A549 (cell line): ENCODE results near the gene SMAD6. TPM values are rescaled to one million over a fixed set of nuclear protein-coding genes. Genes with fewer than 3 reads are reported as not detected.
A peak's percentile ranks its signal among the peaks of the same experiment; 100 is the strongest.

ENCODE experiments used
- ATAC-seq, 2 experiments: fragments of 200-7000 bp in 1 of 2; fragments of >200 bp in 1 of 2; cut with Nextera tagmentation in 1 of 2; cut with Tn5 transposase in 1 of 2; 3 replicates each; pipeline versions ENCODE4 v1.8.0 to v1.9.1; 2018 to 2020; ENCODE audit warnings: mild to moderate bottlenecking in 1 of 2, moderate library complexity in 1 of 2
- CTCF ChIA-PET: fragments of 300-600 bp; sonication (Branson Sonifier 250); formaldehyde crosslinking; extraction: SDS; loops from one replicate; lab custom pipeline; 2021; ENCODE audit warnings: antibody characterized with exemption, inconsistent platforms; lab: Yijun Ruan, JAX
- POLR2A ChIA-PET: fragments of 350-600 bp; formaldehyde crosslinking; extraction: SDS; loops from one replicate; lab custom pipeline; 2021; ENCODE audit warnings: antibody characterized with exemption, inconsistent platforms; lab: Yijun Ruan, JAX
- DNase-seq, 2 experiments: peaks; one replicate each; pipeline versions ENCODE4 v3.0.0 to v3.0.0-alpha.2; 2011 to 2016; ENCODE audit warnings: low read depth in 1 of 2, low spot score in 1 of 2
- FAIRE-seq: peaks from 2 replicates; lab custom pipeline; 2011; peaks lifted over from hg19 to GRCh38; lab: Jason Lieb, UNC
- H3K27ac ChIP-seq, 2 experiments: fragments of >200 bp; sonication (Bioruptor Twin); formaldehyde crosslinking; 3 replicates each; pipeline ENCODE4 v1.5.1; 2016 to 2017
- H3K4me1 ChIP-seq: fragments of >200 bp; sonication (Bioruptor Twin); formaldehyde crosslinking; 3 replicates; pipeline ENCODE4 v1.6.1; 2016
- H3K4me2 ChIP-seq: fragments of >200 bp; sonication (Bioruptor Twin); formaldehyde crosslinking; 3 replicates; pipeline ENCODE4 v1.6.1; 2016
- H3K4me3 ChIP-seq: fragments of >200 bp; sonication (Bioruptor Twin); formaldehyde crosslinking; 3 replicates; pipeline ENCODE4 v1.5.1; 2016
- H3K9me3 ChIP-seq: fragments of >200 bp; sonication (Bioruptor Twin); formaldehyde crosslinking; 3 replicates; pipeline ENCODE4 v1.6.1; 2016
- CEBPB ChIP-seq, 2 experiments: fragments of >200 bp in 1 of 2; sonication (Bioruptor Twin) in 1 of 2; formaldehyde crosslinking in 1 of 2; IDR thresholded peaks; 2 replicates each; pipeline ENCODE4 v1.6.1; 2012 to 2016
- ELK1 ChIP-seq: fragments of 150-350 bp; IDR thresholded peaks from 2 replicates; pipeline ENCODE4 v1.6.1; 2014; ENCODE audit warnings: low read depth, mild to moderate bottlenecking, low read length
- FOSL2 ChIP-seq, 2 experiments: fragments of 450-650 bp in 1 of 2; fragments of >200 bp in 1 of 2; sonication (Bioruptor Twin) in 1 of 2; formaldehyde crosslinking; IDR thresholded peaks; 2 replicates each; pipeline versions ENCODE4 v1.5.0 to v1.6.1; 2016 to 2020; ENCODE audit warnings: mild to moderate bottlenecking in 1 of 2, moderate library complexity in 1 of 2
- HOXA7 ChIP-seq: fragments of 250-450 bp; sonication (Bioruptor Pico); IDR thresholded peaks from 2 replicates; pipeline ENCODE4 v1.5.0; 2020; ENCODE audit warnings: mild to moderate bottlenecking, moderate library complexity
- HOXB5 ChIP-seq: fragments of 250-450 bp; sonication (Bioruptor Pico); IDR thresholded peaks from 2 replicates; pipeline ENCODE4 v1.5.0; 2020; ENCODE audit warnings: mild to moderate bottlenecking, moderate library complexity
- JUN ChIP-seq, 2 experiments: fragments of >200 bp; sonication (Bioruptor Twin); formaldehyde crosslinking; IDR thresholded peaks; 2 replicates in 1 of 2; 3 replicates in 1 of 2; pipeline ENCODE4 v1.6.1; 2016 to 2017
- KDM5A ChIP-seq: fragments of 200-600 bp; sonication (generic); IDR thresholded peaks from 2 replicates; pipeline ENCODE4 v1.6.1; 2016; ENCODE audit warnings: antibody characterized with exemption, mild to moderate bottlenecking
- MAFK ChIP-seq: fragments of 450-650 bp; IDR thresholded peaks from 2 replicates; pipeline ENCODE4 v1.6.1; 2014; ENCODE audit not compliant: partially characterized antibody
- NFE2L2 ChIP-seq: fragments of 150-350 bp; conservative IDR thresholded peaks from 2 replicates; pipeline ENCODE4 v1.6.1; 2014; ENCODE audit warnings: low read length
- NR3C1 ChIP-seq: fragments of >200 bp; sonication (Bioruptor Twin); formaldehyde crosslinking; IDR thresholded peaks from 3 replicates; pipeline ENCODE4 v1.6.1; 2017
- RAD21 ChIP-seq, 2 experiments: fragments of >200 bp in 1 of 2; sonication (Bioruptor Twin) in 1 of 2; formaldehyde crosslinking in 1 of 2; IDR thresholded peaks in 1 of 2; conservative IDR thresholded peaks in 1 of 2; 2 replicates in 1 of 2; 3 replicates in 1 of 2; pipeline ENCODE4 v1.6.1; 2012 to 2018; ENCODE audit warnings: inconsistent platforms in 1 of 2
- REST ChIP-seq: fragments of 200-600 bp; sonication (generic); IDR thresholded peaks from 2 replicates; pipeline ENCODE4 v1.6.1; 2016; ENCODE audit warnings: antibody characterized with exemption, mild to moderate bottlenecking, moderate library complexity
- RNF2 ChIP-seq: fragments of 200-600 bp; sonication (generic); IDR thresholded peaks from 2 replicates; pipeline ENCODE4 v1.6.1; 2016; ENCODE audit warnings: low read depth, mild to moderate bottlenecking, antibody characterized with exemption, moderate library complexity, borderline replicate concordance
- TP53 ChIP-seq: fragments of 250-450 bp; sonication (Bioruptor Pico); IDR thresholded peaks from 2 replicates; pipeline ENCODE4 v1.5.0; 2021; ENCODE audit warnings: mild to moderate bottlenecking, moderate library complexity
- WGBS: methylation state at CpG from one replicate; pipeline ENCODE4 v1.1.6; 2017; ENCODE audit errors: missing lambda C conversion rate; 5-methylcytosine and 5-hydroxymethylcytosine counted together
- polyA plus RNA-seq, 4 experiments: library from polyadenylated mRNA; depleted of rRNA in 3 of 4; stranded (reverse); fragments of >200 nt; fragmentation: RNase III in 1 of 4; extraction: RNeasy Plus Mini Kit Qiagen cat#74134 plus additional on column Dnase treatment in 1 of 4; gene quantifications; 2 replicates in 3 of 4; 3 replicates in 1 of 4; pipeline ENCODE4 v1.2.3, GENCODE V29; 2011 to 2017
- TF ChIP-seq, protein P1 (sequence below): fragments of >200 bp; sonication (Bioruptor Twin); formaldehyde crosslinking; IDR thresholded peaks from 3 replicates; pipeline ENCODE4 v1.6.1; 2016
- TF ChIP-seq, protein P2 (sequence below): IDR thresholded peaks from 2 replicates; pipeline ENCODE4 v1.6.1; 2012

SMAD6 gene
- polyA plus RNA-seq, 2 of the 4 experiments (the other 2 are of a cell fraction) = 9.6 to 46.6 TPM

- H3K27ac ChIP-seq = peak overlapping the region in 1 of 2 experiments; percentile 46; a peak in 2 of 6 replicates
- CTCF ChIA-PET = interaction anchor here (1.1 to 24.6 kb wide), 6 partner anchors 12 to 145 kb away, joined by 4 to 779 read pairs (median 109); partner anchors contain the start of gene SMAD6
These were observed 9.8 kb downstream of the SMAD6 start for GRCh38 chr15:66711862-66712261.

GRCh38 chr15:66713843-66714508 lies 11.9 kb downstream of the SMAD6 start:
- WGBS = 91% methylated on average over 8 of the region's 8 CpGs
- Histone ChIP-seq H3K4me3 (no peak overlapping the region), H3K27ac (peak overlapping the region; percentile 31 to 65; a peak in 4 of 6 replicates), H3K4me1 (peaks cover 85% of the 10 kb centered on the region), H3K9me3 (no peaks in the 10 kb centered on the region), H3K4me2 (peak overlapping the region; percentile 38)
- ATAC-seq (no peak), DNase-seq (no peak), FAIRE-seq (no peak)
- POLR2A ChIA-PET = interaction anchor here (0.6 to 1.1 kb wide), 2 partner anchors 9 to 13 kb away, joined by 3 read pairs; no protein-coding TSS in a partner anchor
- TF ChIP-seq CEBPB (IDR thresholded peaks at IDR 0.05) (no peak), MAFK (peak; percentile 78)
- TF ChIP-seq, protein P1, sequence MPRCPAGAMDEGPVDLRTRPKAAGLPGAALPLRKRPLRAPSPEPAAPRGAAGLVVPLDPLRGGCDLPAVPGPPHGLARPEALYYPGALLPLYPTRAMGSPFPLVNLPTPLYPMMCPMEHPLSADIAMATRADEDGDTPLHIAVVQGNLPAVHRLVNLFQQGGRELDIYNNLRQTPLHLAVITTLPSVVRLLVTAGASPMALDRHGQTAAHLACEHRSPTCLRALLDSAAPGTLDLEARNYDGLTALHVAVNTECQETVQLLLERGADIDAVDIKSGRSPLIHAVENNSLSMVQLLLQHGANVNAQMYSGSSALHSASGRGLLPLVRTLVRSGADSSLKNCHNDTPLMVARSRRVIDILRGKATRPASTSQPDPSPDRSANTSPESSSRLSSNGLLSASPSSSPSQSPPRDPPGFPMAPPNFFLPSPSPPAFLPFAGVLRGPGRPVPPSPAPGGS = no peak
- CTCF ChIA-PET = interaction anchor here (2.0 to 24.6 kb wide), 6 partner anchors 8 to 135 kb away, joined by 6 to 779 read pairs (median 109); partner anchors contain the start of gene SMAD6

More at GRCh38 chr15:66711862-66712261, 9.8 kb downstream of the SMAD6 start:
- Histone ChIP-seq H3K4me1 (peaks cover 88% of the 10 kb centered on the region), H3K4me3 (no peak overlapping the region), H3K9me3 (no peaks in the 10 kb centered on the region), H3K4me2 (no peak overlapping the region)
- ATAC-seq (no peak), DNase-seq (no peak), FAIRE-seq (no peak)
- POLR2A ChIA-PET = interaction anchor here (1.0 to 3.7 kb wide), 2 partner anchors 11 to 54 kb away, joined by 3 to 16 read pairs; partner anchors contain the start of gene SMAD6
- 74% methylated on average over 5 of the region's 5 CpGs for WGBS
- TF ChIP-seq KDM5A = no peak

DNA sequence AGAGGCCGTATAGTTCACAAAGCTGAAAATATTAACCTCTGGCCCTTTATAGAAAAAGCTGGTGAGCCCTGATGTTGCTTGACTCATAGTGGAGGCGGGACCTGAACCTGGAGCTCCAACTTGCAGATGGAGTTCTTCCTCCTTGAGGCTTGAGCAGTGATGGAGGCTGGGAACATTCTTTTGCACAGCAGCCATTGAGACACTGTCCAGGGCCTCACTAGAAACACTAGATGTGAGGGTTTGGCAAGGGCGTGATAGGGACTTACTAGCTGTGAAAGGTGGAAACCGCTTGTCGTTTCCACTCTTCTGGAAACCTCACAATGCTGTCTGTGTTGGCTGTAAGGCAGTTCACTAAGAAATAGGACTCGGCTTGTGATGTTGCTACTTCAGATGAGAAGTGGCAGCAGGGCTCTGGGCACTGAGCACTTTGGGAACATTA lies 12.5 kb downstream of the SMAD6 start:
- peak overlapping the region; percentile 38 for H3K4me2 ChIP-seq
- peak overlapping the region; percentile 31 to 65; a peak in 5 of 6 replicates for H3K27ac ChIP-seq
- CTCF ChIA-PET = interaction anchor here (2.0 to 24.6 kb wide), 6 partner anchors 8 to 134 kb away, joined by 6 to 779 read pairs (median 109); partner anchors contain the start of gene SMAD6
- FAIRE-seq = no peak
- peaks cover 86% of the 10 kb centered on the region for H3K4me1 ChIP-seq
- H3K4me3 ChIP-seq = no peak overlapping the region
- POLR2A ChIA-PET = interaction anchor here (1.1 kb wide), 1 partner anchor 8 kb away, joined by 3 read pairs; no protein-coding TSS in a partner anchor
- 76% methylated on average over 6 of the region's 6 CpGs for WGBS
- no peaks in the 10 kb centered on the region for H3K9me3 ChIP-seq
- TF ChIP-seq JUN (IDR thresholded peaks at IDR 0.05) = no peak
- no peak for TF ChIP-seq TP53 (CRISPR knock-in tag)
- TF ChIP-seq ELK1 = no peak
- no peak for TF ChIP-seq NR3C1
- no peak for TF ChIP-seq RNF2
- TF ChIP-seq HOXA7 (CRISPR knock-in tag) = no peak
- TF ChIP-seq NFE2L2 = no peak
- TF ChIP-seq FOSL2 (IDR thresholded peaks at IDR 0.05) = no peak
- TF ChIP-seq FOSL2 (CRISPR knock-in tag; IDR thresholded peaks at IDR 0.05) = no peak
- TF ChIP-seq RAD21 (conservative IDR thresholded peaks at IDR 0.05 in 1 of 2, IDR thresholded peaks at IDR 0.05 in 1 of 2) = no peak
- no peak for TF ChIP-seq MAFK
- TF ChIP-seq HOXB5 (CRISPR knock-in tag) = no peak
- no peak for TF ChIP-seq REST
- no peak for TF ChIP-seq KDM5A
- TF ChIP-seq, protein P2, sequence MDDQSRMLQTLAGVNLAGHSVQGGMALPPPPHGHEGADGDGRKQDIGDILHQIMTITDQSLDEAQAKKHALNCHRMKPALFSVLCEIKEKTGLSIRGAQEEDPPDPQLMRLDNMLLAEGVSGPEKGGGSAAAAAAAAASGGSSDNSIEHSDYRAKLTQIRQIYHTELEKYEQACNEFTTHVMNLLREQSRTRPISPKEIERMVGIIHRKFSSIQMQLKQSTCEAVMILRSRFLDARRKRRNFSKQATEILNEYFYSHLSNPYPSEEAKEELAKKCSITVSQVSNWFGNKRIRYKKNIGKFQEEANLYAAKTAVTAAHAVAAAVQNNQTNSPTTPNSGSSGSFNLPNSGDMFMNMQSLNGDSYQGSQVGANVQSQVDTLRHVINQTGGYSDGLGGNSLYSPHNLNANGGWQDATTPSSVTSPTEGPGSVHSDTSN = no peak
- peak in 1 of 2 experiments; percentile 44; a peak in 3 of 6 replicates for ATAC-seq
- DNase-seq = no peak
